ENCODE measurements around the gene EXOC5.
"Not testable (repeated sequence)": the region's sequence is repeated elsewhere in the genome, so short reads cannot be mapped to it uniquely, and the experiment has no call there.

- peak; percentile 43 for TF ChIP-seq CTCF (IDR thresholded peaks at IDR 0.05; ENCODE audit: poor library complexity, severe bottlenecking)
- not testable (repeated sequence) for TF ChIP-seq EP300 (conservative IDR thresholded peaks at IDR 0.05; ENCODE audit: poor library complexity, severe bottlenecking); TAF1 (IDR thresholded peaks at IDR 0.05; ENCODE audit: low read depth)
Measured at GRCh38 chr14:57202672-57203071, 66.0 kb downstream of the EXOC5 start.
